ENCODE results near the gene SEC62. TPM values are rescaled to one million over a fixed set of nuclear protein-coding genes. Genes with fewer than 3 reads are reported as not detected.

The SEC62 gene
- total RNA-seq, 2 donors from 2014 or later, result 48.7 to 64.4 TPM

GRCh38 chr3:170007031-170007663, 40.5 kb downstream of the SEC62 start:
- Histone ChIP-seq H3K4me1 (ENCODE audit: control insufficient read depth, insufficient read depth, low read length) (peaks cover 5% of the 10 kb centered on the region), H3K27ac (ENCODE audit: low read depth, low read length) (no peak overlapping the region), H3K9ac (ENCODE audit: extremely low read depth, low read length, poor library complexity, severe bottlenecking) (no peak overlapping the region), H3K27me3 (ENCODE audit: control insufficient read depth, insufficient read depth, low read length, poor library complexity, severe bottlenecking) (no peaks in the 10 kb centered on the region), H3K36me3 (ENCODE audit: control insufficient read depth, insufficient read depth, low read length) (no peaks in the 10 kb centered on the region), H3K9me3 (ENCODE audit: control insufficient read depth, low read length) (no peaks in the 10 kb centered on the region), H3K4me3 (ENCODE audit: low read length) (no peak overlapping the region)
- no peaks in the 10 kb centered on the region for H3K9me3 Mint-ChIP-seq
- WGBS, 2 experiments (ENCODE audit: insufficient coverage in 1 of 2, insufficient read length in 1 of 2), result 82 to 87% methylated on average over 4 to 7 of the region's 7 CpGs
- no peak overlapping the region for H3K4me3 Mint-ChIP-seq
- H3K27me3 Mint-ChIP-seq (ENCODE audit: insufficient read depth), result no peaks in the 10 kb centered on the region
- peaks cover 8% of the 10 kb centered on the region for H3K4me1 Mint-ChIP-seq
- H3K27ac Mint-ChIP-seq, result no peak overlapping the region
- no peak for DNase-seq
- TF ChIP-seq, protein P1, sequence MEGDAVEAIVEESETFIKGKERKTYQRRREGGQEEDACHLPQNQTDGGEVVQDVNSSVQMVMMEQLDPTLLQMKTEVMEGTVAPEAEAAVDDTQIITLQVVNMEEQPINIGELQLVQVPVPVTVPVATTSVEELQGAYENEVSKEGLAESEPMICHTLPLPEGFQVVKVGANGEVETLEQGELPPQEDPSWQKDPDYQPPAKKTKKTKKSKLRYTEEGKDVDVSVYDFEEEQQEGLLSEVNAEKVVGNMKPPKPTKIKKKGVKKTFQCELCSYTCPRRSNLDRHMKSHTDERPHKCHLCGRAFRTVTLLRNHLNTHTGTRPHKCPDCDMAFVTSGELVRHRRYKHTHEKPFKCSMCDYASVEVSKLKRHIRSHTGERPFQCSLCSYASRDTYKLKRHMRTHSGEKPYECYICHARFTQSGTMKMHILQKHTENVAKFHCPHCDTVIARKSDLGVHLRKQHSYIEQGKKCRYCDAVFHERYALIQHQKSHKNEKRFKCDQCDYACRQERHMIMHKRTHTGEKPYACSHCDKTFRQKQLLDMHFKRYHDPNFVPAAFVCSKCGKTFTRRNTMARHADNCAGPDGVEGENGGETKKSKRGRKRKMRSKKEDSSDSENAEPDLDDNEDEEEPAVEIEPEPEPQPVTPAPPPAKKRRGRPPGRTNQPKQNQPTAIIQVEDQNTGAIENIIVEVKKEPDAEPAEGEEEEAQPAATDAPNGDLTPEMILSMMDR (conservative IDR thresholded peaks at IDR 0.05), result no peak
- no peaks in the 10 kb centered on the region for H3K36me3 Mint-ChIP-seq (ENCODE audit: low read depth)

DNA sequence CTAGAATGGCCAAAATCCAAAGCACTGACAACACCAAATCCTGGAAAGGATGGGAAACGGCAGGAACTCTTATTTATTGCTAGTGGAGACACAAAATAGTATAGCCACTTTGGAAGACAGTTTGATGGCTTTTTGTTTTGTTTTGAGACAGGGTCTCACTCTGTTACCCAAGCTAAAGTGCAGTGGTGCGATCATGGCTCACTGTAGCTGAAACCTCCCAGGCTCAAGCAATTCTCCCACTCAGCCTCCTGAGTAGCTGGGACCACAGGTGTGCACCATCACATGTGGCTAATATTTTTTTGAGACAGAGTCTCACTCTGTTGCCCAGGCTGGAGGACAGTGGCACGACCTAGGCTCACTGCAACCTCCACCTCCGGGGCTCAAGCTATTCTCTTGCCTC, 43.9 kb downstream of the SEC62 start:
- Histone ChIP-seq H3K27ac (ENCODE audit: low read depth, low read length) (no peak overlapping the region), H3K27me3 (ENCODE audit: control insufficient read depth, insufficient read depth, low read length, poor library complexity, severe bottlenecking) (no peaks in the 10 kb centered on the region), H3K4me1 (ENCODE audit: control insufficient read depth, insufficient read depth, low read length) (no peaks in the 10 kb centered on the region), H3K9me3 (ENCODE audit: control insufficient read depth, low read length) (no peaks in the 10 kb centered on the region), H3K9ac (ENCODE audit: extremely low read depth, low read length, poor library complexity, severe bottlenecking) (no peak overlapping the region), H3K36me3 (ENCODE audit: control insufficient read depth, insufficient read depth, low read length) (no peaks in the 10 kb centered on the region), H3K4me3 (ENCODE audit: low read length) (no peak overlapping the region)
- no peak overlapping the region for H3K27ac Mint-ChIP-seq
- DNase-seq, result no peak
- H3K27me3 Mint-ChIP-seq (ENCODE audit: insufficient read depth), result no peaks in the 10 kb centered on the region
- H3K9me3 Mint-ChIP-seq, result no peaks in the 10 kb centered on the region
- no peaks in the 10 kb centered on the region for H3K4me1 Mint-ChIP-seq
- H3K36me3 Mint-ChIP-seq (ENCODE audit: low read depth), result no peaks in the 10 kb centered on the region
- H3K4me3 Mint-ChIP-seq, result no peak overlapping the region
- TF ChIP-seq, protein P1 (conservative IDR thresholded peaks at IDR 0.05), result no peak
- 94 to 95% methylated on average over 3 to 4 of the region's 4 CpGs for WGBS, 2 experiments (ENCODE audit: insufficient coverage in 1 of 2, insufficient read length in 1 of 2)

DNA sequence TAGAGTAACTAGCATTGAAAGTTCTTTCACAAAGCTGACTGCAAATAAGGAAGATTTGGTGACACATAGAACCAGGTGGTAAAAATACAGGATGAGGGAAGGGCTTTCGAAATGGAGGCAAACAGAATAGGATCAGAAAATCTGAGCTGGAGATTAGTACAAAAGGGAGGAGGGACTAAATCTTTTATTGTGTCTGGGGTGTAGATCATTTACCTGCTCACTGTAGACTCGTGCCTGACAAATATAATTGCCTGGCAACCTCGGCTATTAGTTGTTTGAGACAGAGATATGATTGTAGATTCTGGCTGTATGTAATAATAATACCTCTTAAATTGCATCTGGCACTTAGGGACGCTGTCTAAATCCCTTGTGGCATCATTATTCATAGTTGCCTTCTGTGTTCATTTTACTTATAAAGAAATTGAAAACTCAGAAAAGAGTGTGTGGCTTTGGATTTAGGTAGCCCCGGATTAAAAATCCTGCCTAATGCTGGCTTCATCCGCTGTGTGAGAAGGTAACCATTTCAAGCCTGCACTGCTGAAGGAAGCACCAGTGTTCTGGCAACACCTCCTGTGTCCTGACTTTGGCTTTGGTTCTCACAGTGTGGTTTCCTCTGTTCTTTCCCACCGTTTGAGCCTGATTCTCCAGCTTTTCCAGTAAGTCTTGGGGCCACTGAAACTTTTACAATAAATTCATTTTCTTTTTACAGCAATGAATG, 46.2 kb downstream of the SEC62 start:
- Mint-ChIP-seq H3K4me1 (peaks cover 2% of the 10 kb centered on the region), H3K4me3 (no peak overlapping the region), H3K27ac (no peak overlapping the region), H3K27me3 (ENCODE audit: insufficient read depth) (peaks cover 8% of the 10 kb centered on the region), H3K36me3 (ENCODE audit: low read depth) (no peaks in the 10 kb centered on the region), H3K9me3 (no peaks in the 10 kb centered on the region)
- H3K36me3 ChIP-seq (ENCODE audit: control insufficient read depth, insufficient read depth, low read length), result no peaks in the 10 kb centered on the region
- WGBS, 2 experiments (ENCODE audit: insufficient coverage in 1 of 2, insufficient read length in 1 of 2), result 88 to 91% methylated on average over 4 to 7 of the region's 7 CpGs
- H3K27me3 ChIP-seq (ENCODE audit: control insufficient read depth, insufficient read depth, low read length, poor library complexity, severe bottlenecking), result peaks cover 6% of the 10 kb centered on the region
- H3K27ac ChIP-seq (ENCODE audit: low read depth, low read length), result no peak overlapping the region
- DNase-seq, result no peak
- TF ChIP-seq, protein P1 (conservative IDR thresholded peaks at IDR 0.05), result no peak
- H3K4me3 ChIP-seq (ENCODE audit: low read length), result no peak overlapping the region
- no peaks in the 10 kb centered on the region for H3K9me3 ChIP-seq (ENCODE audit: control insufficient read depth, low read length)
- H3K4me1 ChIP-seq (ENCODE audit: control insufficient read depth, insufficient read depth, low read length), result no peaks in the 10 kb centered on the region
- H3K9ac ChIP-seq (ENCODE audit: extremely low read depth, low read length, poor library complexity, severe bottlenecking), result no peak overlapping the region

Data from endodermal cell (in vitro differentiated cells).